ENCODE data around the gene SDC4.

Gene SDC4

GRCh38 chr20:45350217-45350616 lies 2.0 kb upstream of the SDC4 start:
- in situ Hi-C loops (cut with HindIII; ENCODE audit: low sequenced_read_pairs): no loop called here
- no peak for TF ChIP-seq CTCF (IDR thresholded peaks at IDR 0.05; ENCODE audit: low read depth, low read length, missing control alignments)

GRCh38 chr20:45347297-45347935 lies 808 bp downstream of the SDC4 start:
- in situ Hi-C loops (cut with HindIII; ENCODE audit: low sequenced_read_pairs): no loop called here
- TF ChIP-seq CTCF (IDR thresholded peaks at IDR 0.05; ENCODE audit: low read depth, low read length, missing control alignments): no peak
- H3K4me3 ChIP-seq (ENCODE audit: low read depth, low read length): peak overlapping the region; percentile 90
- DNase-seq (ENCODE audit: low read depth): no peak

More at GRCh38 chr20:45350217-45350616, 2.0 kb upstream of the SDC4 start:
- DNase-seq (ENCODE audit: low read depth): peak; percentile 65
- no peak overlapping the region for H3K4me3 ChIP-seq (ENCODE audit: low read depth, low read length)

- no peak for TF ChIP-seq CTCF (IDR thresholded peaks at IDR 0.05; ENCODE audit: low read depth, low read length, missing control alignments)
- H3K4me3 ChIP-seq (ENCODE audit: low read depth, low read length): peak overlapping the region; percentile 90
- in situ Hi-C loops (cut with HindIII; ENCODE audit: low sequenced_read_pairs): no loop called here
- no peak for DNase-seq (ENCODE audit: low read depth)
Observed at GRCh38 chr20:45346851-45347250, 1.4 kb downstream of the SDC4 start.

- H3K4me3 ChIP-seq (ENCODE audit: low read depth, low read length): peak overlapping the region; percentile 90
- DNase-seq (ENCODE audit: low read depth): no peak
- in situ Hi-C loops (cut with HindIII; ENCODE audit: low sequenced_read_pairs): no loop called here
- no peak for TF ChIP-seq CTCF (IDR thresholded peaks at IDR 0.05; ENCODE audit: low read depth, low read length, missing control alignments)
Observed at GRCh38 chr20:45346291-45346718, 1.9 kb downstream of the SDC4 start.

- TF ChIP-seq CTCF (IDR thresholded peaks at IDR 0.05; ENCODE audit: low read depth, low read length, missing control alignments): no peak
- peak overlapping the region; percentile 90 for H3K4me3 ChIP-seq (ENCODE audit: low read depth, low read length)
- DNase-seq (ENCODE audit: low read depth): no peak
- in situ Hi-C loops (cut with HindIII; ENCODE audit: low sequenced_read_pairs): no loop called here
Observed at GRCh38 chr20:45345104-45345936, 2.9 kb downstream of the SDC4 start.

- no peak for TF ChIP-seq CTCF (IDR thresholded peaks at IDR 0.05; ENCODE audit: low read depth, low read length, missing control alignments)
- H3K4me3 ChIP-seq (ENCODE audit: low read depth, low read length): peak overlapping the region; percentile 90
- in situ Hi-C loops (cut with HindIII; ENCODE audit: low sequenced_read_pairs): no loop called here
- peak; percentile 68 for DNase-seq (ENCODE audit: low read depth)
Observed at GRCh38 chr20:45344168-45344860, 3.9 kb downstream of the SDC4 start.

All from astrocyte of the cerebellum (primary cell).